RCC 7860 (cell line): Measurements from ENCODE around the gene GCK.

Source experiments
- DNase-seq: peaks from one replicate; pipeline ENCODE4 v3.0.0-alpha.2; 2015; ENCODE audit warnings: low spot score
- FAIRE-seq: peaks from 2 replicates; lab custom pipeline; 2012; peaks lifted over from hg19 to GRCh38; lab: Jason Lieb, UNC

The GCK gene

GRCh38 chr7:44223362-44224079, 34.3 kb upstream of the GCK start:
- FAIRE-seq (no peak), DNase-seq (no peak)

- no peak for FAIRE-seq
- DNase-seq: no peak
These were observed 33.6 kb upstream of the GCK start for GRCh38 chr7:44222776-44223261.

- DNase-seq (no peak), FAIRE-seq (no peak)
These were observed 32.8 kb upstream of the GCK start for GRCh38 chr7:44222074-44222473.

GRCh38 chr7:44221231-44221791, 32.1 kb upstream of the GCK start:
- FAIRE-seq (no peak), DNase-seq (no peak)

GRCh38 chr7:44220358-44221112, 31.3 kb upstream of the GCK start:
- no peak for FAIRE-seq
- no peak for DNase-seq

- DNase-seq: no peak
- FAIRE-seq: no peak
These were observed 30.8 kb upstream of the GCK start for GRCh38 chr7:44220046-44220357.

GRCh38 chr7:44219371-44220045, 30.3 kb upstream of the GCK start:
- DNase-seq (no peak), FAIRE-seq (no peak)

- no peak for FAIRE-seq
- DNase-seq: no peak
These were observed 29.4 kb upstream of the GCK start for GRCh38 chr7:44218418-44219201.

- FAIRE-seq (no peak), DNase-seq (no peak)
These were observed 28.7 kb upstream of the GCK start for GRCh38 chr7:44217852-44218402.

GRCh38 chr7:44217223-44217714, 28.0 kb upstream of the GCK start:
- DNase-seq: no peak
- no peak for FAIRE-seq

- FAIRE-seq (no peak), DNase-seq (no peak)
These were observed 27.4 kb upstream of the GCK start for GRCh38 chr7:44216521-44217222.

- FAIRE-seq (no peak), DNase-seq (no peak)
These were observed 26.8 kb upstream of the GCK start for GRCh38 chr7:44216019-44216418.

GRCh38 chr7:44215531-44215930, 26.3 kb upstream of the GCK start:
- DNase-seq (no peak), FAIRE-seq (no peak)

GRCh38 chr7:44213877-44214388, 24.7 kb upstream of the GCK start:
- FAIRE-seq (no peak), DNase-seq (no peak)

GRCh38 chr7:44213206-44213876, 24.1 kb upstream of the GCK start:
- no peak for FAIRE-seq

GRCh38 chr7:44212581-44213184, 23.4 kb upstream of the GCK start:
- no peak for FAIRE-seq
- DNase-seq: no peak

More at GRCh38 chr7:44213206-44213876, 24.1 kb upstream of the GCK start:
- DNase-seq: no peak

GRCh38 chr7:44212018-44212417, 22.8 kb upstream of the GCK start:
- DNase-seq (no peak), FAIRE-seq (no peak)

- DNase-seq (no peak), FAIRE-seq (no peak)
These were observed 22.0 kb upstream of the GCK start for GRCh38 chr7:44211126-44211675.
